T-helper 2 cell treated with Interferon-gamma antibody and Interleukin-4, amounts not matched to agents 5 μg/mL and 100 μg/mL, for 36 hours (primary cell): Measurements from ENCODE around the gene BABAM2.

Experiments used
- DNase-seq: peaks from one replicate; pipeline ENCODE4 v3.0.0; 2021; ENCODE audit warnings: low spot score
- H3K27ac Mint-ChIP-seq: one replicate; pipeline ENCODE4 v1.8.0; 2021; ENCODE audit warnings: mild to moderate bottlenecking, mixed read lengths
- H3K27me3 Mint-ChIP-seq: one replicate; pipeline ENCODE4 v1.8.0; 2021; ENCODE audit warnings: low read depth, mixed read lengths
- H3K36me3 Mint-ChIP-seq: one replicate; pipeline ENCODE4 v1.8.0; 2021; ENCODE audit warnings: low read depth, mixed read lengths
- H3K4me1 Mint-ChIP-seq: one replicate; pipeline ENCODE4 v1.8.0; 2021; ENCODE audit warnings: low read depth, mixed read lengths
- H3K4me3 Mint-ChIP-seq: one replicate; pipeline ENCODE4 v1.8.0; 2022; ENCODE audit warnings: mild to moderate bottlenecking, moderate library complexity, mixed read lengths
- H3K9me3 Mint-ChIP-seq: one replicate; pipeline ENCODE4 v1.8.0; 2021; ENCODE audit warnings: mixed read lengths

The BABAM2 gene

DNA sequence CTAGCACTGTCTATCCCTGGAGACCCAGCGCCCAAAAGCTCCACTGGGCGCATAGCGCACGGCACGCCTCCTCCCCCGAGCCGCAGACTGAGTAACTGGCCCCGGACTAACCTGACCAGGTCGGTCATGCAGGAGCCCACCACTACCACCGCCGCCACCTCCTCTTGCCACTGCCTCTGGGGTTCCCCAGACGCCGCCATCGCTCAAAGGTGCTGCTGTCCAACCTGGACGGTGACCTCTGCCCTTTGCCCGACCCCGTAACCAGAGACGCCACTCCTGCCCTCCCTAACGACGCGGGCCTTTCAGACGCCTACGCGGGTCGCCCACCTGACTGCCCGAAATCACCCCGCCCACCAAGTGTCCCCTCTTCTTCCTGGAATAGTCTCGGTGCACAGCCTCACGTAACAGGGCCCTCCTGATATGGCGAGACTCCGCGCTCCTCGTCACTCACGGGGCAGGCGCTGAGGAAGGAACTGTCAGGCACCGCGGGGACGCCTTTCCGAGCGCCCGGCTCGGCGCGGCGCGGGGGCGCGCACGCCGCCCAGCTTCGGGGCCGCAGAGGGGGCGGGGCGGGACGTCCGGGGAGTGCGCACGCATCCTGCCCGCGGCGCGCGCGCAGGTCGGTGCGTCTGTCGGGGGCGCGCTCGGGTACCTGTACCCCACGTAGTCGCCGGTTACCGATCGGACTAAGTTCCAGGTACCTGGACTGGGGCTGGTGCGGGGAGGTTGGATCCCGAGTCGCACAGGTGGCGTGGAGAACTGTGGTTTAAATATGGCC lies at the start of gene BABAM2, which contains the start of gene RBKS:
BABAM2 (plus strand) TSS at position 584 of the 778 bp plus-strand sequence. CDS start 3,828 bp downstream, outside the sequence.
RBKS (minus strand) TSS at position 242 of the 778 bp plus-strand sequence; CDS start at position 200, 42 bp downstream.
- Mint-ChIP-seq H3K4me3 (peak within 1 kb of the TSS; percentile 99), H3K36me3 (peaks cover 19% of the 10 kb centered on the region), H3K9me3 (no peaks in the 10 kb centered on the region), H3K27ac (peak within 1 kb of the TSS; percentile 100), H3K27me3 (peaks cover 4% of the 10 kb centered on the region), H3K4me1 (peaks cover 46% of the 10 kb centered on the region)
- peak; percentile 90 for DNase-seq

DNA sequence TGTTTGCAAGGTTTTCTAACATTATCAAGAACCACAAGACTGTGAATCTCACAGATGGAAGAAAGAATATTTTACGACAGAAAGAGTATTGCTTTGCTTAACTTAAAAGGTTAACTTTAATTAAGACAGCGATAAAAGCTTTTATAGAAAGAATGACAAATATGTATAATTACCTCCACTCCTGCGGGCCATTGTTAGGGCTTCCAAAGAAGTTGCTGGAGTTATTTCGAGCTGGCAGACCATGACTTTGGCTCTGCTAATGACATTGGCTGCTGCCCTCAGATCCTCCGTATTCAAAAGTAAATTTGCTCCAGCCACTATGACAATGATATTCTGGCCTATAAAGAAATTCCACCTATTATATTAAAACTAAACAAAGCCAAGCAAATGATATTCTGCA lies 47.6 kb upstream of the BABAM2 start:
- DNase-seq = no peak
- no peaks in the 10 kb centered on the region for H3K9me3 Mint-ChIP-seq
- peaks cover 7% of the 10 kb centered on the region for H3K27me3 Mint-ChIP-seq
- H3K4me1 Mint-ChIP-seq = no peaks in the 10 kb centered on the region
- no peak overlapping the region for H3K27ac Mint-ChIP-seq
- no peaks in the 10 kb centered on the region for H3K36me3 Mint-ChIP-seq
- H3K4me3 Mint-ChIP-seq = no peak overlapping the region

DNA sequence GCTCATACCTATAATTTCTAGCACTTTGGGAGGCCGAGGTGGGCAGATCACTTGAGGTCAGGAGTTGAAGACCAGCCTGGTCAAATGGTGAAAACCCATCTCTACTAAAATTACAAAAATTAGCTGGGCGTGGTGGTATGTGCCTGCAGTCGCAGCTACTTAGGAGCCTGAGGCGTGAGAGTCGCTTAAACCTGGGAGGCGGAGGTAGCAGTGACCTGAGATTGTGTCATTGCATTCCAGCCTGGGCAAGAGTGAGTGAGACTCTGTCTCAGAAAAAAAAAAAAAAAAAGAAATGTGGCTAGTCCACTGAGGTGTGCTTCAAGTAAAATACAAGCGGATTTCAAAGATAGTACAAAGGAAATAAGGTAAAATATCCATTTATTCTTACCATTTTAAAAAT lies 46.5 kb upstream of the BABAM2 start:
- Mint-ChIP-seq H3K27me3 (peaks cover 7% of the 10 kb centered on the region), H3K27ac (no peak overlapping the region), H3K4me1 (no peaks in the 10 kb centered on the region), H3K36me3 (no peaks in the 10 kb centered on the region), H3K4me3 (no peak overlapping the region), H3K9me3 (no peaks in the 10 kb centered on the region)
- DNase-seq = no peak

DNA sequence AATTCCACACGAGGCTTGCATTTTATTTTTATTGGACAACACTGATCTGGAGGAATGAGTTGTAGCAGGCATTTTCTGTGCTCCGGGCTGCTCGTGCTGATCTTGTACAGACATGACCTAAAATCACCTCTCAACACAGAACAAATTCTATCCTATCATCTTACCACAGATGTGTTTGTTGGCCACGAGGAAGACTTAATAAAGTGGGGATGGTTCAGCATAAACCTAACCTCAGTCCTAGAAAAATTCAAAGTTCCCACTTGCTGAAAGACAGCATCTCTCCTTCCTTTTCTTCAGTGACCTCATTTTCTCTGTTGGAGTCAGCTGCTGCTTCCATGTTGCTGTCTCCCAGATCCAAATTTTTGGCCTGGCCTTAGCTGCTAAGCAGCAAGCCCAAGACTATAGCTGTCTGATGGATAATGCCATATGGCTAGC lies 45.7 kb upstream of the BABAM2 start:
- H3K27me3 Mint-ChIP-seq = peaks cover 7% of the 10 kb centered on the region
- no peak for DNase-seq
- no peaks in the 10 kb centered on the region for H3K4me1 Mint-ChIP-seq
- H3K27ac Mint-ChIP-seq = no peak overlapping the region
- no peak overlapping the region for H3K4me3 Mint-ChIP-seq
- H3K9me3 Mint-ChIP-seq = no peaks in the 10 kb centered on the region
- H3K36me3 Mint-ChIP-seq = no peaks in the 10 kb centered on the region

DNA sequence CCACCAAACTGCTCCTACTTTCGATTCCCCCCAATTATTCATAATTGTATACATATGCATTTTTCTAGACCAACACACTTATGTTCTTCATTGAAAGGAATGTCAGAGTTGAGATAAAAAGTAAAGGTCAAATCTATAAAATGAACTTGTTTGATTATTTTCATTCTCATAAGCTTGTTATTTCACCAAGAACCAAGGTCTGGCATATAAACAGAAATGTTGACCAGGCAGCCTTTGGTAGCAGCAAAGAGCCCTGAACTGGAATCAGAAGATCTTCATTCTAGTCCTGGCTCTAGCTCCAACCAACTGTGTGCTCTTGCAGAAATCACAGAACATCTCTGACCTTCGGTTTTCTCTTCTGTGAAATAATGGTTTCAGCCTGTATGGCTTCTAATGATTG lies 43.2 kb upstream of the BABAM2 start:
- no peaks in the 10 kb centered on the region for H3K9me3 Mint-ChIP-seq
- peaks cover 2% of the 10 kb centered on the region for H3K27me3 Mint-ChIP-seq
- H3K27ac Mint-ChIP-seq = no peak overlapping the region
- H3K36me3 Mint-ChIP-seq = no peaks in the 10 kb centered on the region
- no peaks in the 10 kb centered on the region for H3K4me1 Mint-ChIP-seq
- DNase-seq = no peak
- H3K4me3 Mint-ChIP-seq = no peak overlapping the region

DNA sequence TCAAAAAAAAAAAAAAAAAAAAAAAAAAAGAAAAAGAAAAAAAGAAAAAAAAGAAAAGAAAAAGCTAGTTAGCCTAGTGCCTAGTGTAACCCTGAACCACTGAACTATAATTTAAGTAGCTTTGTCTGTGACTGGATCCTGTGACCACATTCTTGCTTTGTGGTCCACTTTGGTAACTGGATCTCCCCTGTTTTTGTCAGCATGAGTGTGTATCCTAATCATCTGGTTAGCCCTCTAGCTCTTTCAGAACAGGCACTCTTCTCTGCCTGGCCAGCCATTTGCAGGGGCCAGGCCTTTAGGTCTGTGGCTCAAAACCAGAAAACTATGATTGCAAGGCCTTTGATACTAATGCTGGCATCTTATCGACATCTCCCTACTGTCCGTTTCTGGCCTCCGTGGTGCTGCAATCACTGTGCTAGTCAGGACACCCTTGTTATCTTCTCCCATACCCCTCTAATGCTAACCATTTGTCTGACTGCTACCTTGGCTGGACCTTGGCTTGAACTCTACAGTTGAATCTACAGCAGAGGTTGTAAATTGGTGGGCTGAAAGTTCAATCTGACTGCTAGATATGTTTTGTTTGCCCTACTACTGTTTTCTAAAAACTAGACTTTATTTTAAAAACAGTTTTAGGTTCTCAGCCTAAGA lies 40.8 kb upstream of the BABAM2 start:
- Mint-ChIP-seq H3K4me3 (no peak overlapping the region), H3K9me3 (no peaks in the 10 kb centered on the region), H3K4me1 (no peaks in the 10 kb centered on the region), H3K27me3 (no peaks in the 10 kb centered on the region), H3K27ac (no peak overlapping the region), H3K36me3 (no peaks in the 10 kb centered on the region)
- DNase-seq = no peak

DNA sequence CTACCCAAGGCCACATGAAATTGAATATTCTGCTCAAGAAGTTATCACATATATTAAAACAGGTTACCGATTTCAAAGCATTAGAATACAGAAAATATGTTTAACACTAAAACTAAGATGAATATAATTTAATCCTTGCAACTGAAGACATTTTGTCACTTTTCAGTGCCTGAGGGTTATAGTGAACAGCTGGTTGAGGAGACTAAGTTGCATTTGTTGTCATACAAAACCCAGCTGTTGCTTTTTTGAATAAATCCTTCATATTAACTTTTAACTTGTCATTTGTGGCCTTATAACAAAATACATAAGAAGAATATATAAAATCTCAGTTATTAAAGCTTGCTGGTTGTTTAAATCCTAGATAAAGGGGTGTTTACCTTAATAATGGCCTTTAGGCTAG lies 37.8 kb upstream of the BABAM2 start:
- Mint-ChIP-seq H3K27ac (no peak overlapping the region), H3K9me3 (peaks cover 3% of the 10 kb centered on the region), H3K4me1 (no peaks in the 10 kb centered on the region), H3K27me3 (no peaks in the 10 kb centered on the region), H3K4me3 (no peak overlapping the region), H3K36me3 (no peaks in the 10 kb centered on the region)
- no peak for DNase-seq

DNA sequence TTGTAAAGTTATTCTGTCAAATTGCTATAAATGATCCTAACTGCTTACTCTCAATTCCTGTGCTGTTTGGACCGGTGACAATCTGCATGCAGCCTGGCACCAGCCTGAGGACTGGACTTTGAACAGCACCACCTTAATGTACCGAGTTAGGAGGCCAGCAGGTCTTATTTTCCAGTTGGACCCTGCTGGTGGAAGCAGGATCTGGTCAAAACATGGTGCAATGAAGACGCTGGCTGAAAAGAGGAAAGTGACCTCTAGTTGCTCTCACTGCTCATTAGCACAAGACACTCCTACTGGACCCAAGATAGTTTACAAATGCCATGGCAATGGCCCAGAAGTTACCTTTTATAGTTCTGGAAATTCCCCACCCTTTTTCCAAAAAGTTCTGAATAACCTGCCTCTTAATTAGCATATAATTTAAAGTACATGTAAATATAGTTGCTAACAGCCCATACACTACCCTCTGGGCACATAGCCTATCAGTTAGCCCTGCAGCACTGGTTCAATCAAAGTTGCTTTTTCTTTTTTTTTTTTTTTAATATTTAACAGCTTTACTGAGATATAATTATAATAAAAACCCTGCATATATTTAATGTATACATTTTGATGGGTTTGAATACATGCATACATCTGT lies 36.2 kb upstream of the BABAM2 start:
- peaks cover 4% of the 10 kb centered on the region for H3K4me1 Mint-ChIP-seq
- peaks cover 15% of the 10 kb centered on the region for H3K9me3 Mint-ChIP-seq
- no peak overlapping the region for H3K27ac Mint-ChIP-seq
- no peak for DNase-seq
- no peaks in the 10 kb centered on the region for H3K27me3 Mint-ChIP-seq
- H3K4me3 Mint-ChIP-seq = no peak overlapping the region
- H3K36me3 Mint-ChIP-seq = peaks cover 2% of the 10 kb centered on the region

DNA sequence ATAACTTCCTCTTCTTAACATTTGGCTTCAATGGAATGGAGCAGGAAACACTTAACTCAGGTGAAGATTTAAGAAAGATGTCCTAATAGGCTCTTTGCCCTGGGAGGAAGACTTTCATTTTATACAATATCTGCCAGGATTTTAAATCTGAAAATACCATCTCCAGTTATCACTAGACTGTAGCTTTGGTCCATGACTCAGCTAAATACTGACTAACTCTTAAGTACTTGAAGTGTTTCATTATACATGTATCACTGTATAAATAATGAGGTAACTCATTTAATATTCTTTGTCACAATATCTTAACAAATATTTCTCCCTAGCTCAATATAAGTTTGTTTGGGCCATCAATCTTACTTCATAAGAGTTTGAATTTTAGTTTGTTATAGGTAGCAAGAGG lies 35.1 kb upstream of the BABAM2 start:
- peaks cover 4% of the 10 kb centered on the region for H3K4me1 Mint-ChIP-seq
- H3K4me3 Mint-ChIP-seq = no peak overlapping the region

DNA sequence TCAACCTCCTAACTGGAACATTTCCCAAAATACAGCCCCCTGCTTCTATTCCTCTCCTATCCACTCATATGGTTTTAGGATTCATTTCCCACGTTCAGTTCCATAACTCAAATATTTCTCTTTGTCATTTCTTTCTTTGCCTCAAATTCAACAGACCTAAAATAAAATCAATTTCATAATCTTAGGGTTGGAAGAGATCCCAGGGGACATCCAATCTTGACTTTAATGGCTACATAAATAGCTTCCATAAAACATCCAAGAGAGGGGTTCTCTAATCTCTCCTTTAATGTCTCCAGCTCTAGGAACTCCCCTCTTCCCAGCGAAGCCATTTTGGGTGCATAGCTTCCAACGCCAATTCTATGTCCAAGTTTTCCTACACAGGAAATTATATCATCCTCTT lies 34.1 kb upstream of the BABAM2 start:
- H3K4me3 Mint-ChIP-seq = no peak overlapping the region
- no peak overlapping the region for H3K27ac Mint-ChIP-seq
- DNase-seq = no peak
- H3K27me3 Mint-ChIP-seq = no peaks in the 10 kb centered on the region
- H3K36me3 Mint-ChIP-seq = peaks cover 2% of the 10 kb centered on the region
- H3K4me1 Mint-ChIP-seq = peaks cover 4% of the 10 kb centered on the region
- peaks cover 15% of the 10 kb centered on the region for H3K9me3 Mint-ChIP-seq

More for the DNA sequence above, 35.1 kb upstream of the BABAM2 start:
- Mint-ChIP-seq H3K36me3 (peaks cover 2% of the 10 kb centered on the region), H3K27me3 (no peaks in the 10 kb centered on the region), H3K27ac (no peak overlapping the region), H3K9me3 (peaks cover 15% of the 10 kb centered on the region)
- no peak for DNase-seq

DNA sequence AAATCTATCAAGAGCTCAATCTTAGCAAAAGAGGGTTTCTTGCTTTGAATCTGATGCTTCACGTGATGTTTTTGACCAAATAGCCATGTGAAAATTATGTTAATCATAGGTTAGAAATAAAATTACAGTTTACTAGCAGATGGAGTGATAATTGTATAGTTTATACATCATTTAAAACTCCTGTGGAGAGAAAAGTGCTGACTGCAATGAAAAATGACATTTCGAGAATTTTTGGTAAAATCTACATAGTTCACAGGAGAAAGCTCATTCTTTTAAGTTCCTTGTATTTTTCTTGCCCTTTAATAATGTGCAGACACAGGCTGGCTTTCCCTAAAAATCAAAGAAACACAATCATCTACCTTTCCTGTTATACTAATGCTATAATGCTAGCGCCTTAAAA lies 33.6 kb upstream of the BABAM2 start:
- Mint-ChIP-seq H3K9me3 (peaks cover 15% of the 10 kb centered on the region), H3K27ac (no peak overlapping the region), H3K4me1 (peaks cover 4% of the 10 kb centered on the region), H3K27me3 (no peaks in the 10 kb centered on the region), H3K36me3 (peaks cover 2% of the 10 kb centered on the region), H3K4me3 (no peak overlapping the region)
- DNase-seq = no peak

DNA sequence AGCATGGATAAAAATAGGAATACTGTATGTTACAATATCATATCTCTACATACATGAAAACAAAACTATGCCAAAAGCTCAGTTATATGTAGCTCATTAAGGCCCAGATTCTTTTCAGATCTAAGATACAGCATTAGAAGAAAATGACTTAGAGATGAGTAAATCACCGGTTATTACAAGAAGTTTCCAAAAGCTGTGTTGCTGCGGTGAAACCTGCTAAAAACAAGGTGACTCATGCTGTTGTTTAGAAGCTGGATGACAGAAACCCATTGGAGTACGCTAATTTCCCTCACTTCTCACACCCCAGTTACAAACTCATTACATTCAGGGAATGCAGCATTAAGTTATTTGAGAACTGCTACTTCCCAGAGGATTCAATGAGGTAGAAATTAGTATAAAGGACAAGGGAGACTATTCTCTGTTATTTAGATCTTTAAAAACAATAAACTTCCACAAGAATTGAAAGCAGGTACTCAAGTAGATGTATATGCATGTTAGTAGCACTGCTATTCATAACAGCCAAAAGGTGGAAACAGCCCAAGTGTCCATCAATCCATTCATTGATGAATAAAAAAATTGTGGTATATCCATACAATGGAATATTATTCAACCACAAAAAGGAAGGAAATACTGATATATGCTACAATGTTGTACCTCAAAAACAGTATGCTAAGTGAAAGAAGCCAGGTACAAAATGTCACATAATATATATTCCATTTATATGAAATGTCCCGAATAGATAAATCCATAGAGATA lies 32.9 kb upstream of the BABAM2 start:
- Mint-ChIP-seq H3K4me1 (peaks cover 4% of the 10 kb centered on the region), H3K27me3 (no peaks in the 10 kb centered on the region), H3K9me3 (peaks cover 15% of the 10 kb centered on the region), H3K4me3 (no peak overlapping the region), H3K27ac (no peak overlapping the region), H3K36me3 (peaks cover 2% of the 10 kb centered on the region)
- peak; percentile 13 for DNase-seq

DNA sequence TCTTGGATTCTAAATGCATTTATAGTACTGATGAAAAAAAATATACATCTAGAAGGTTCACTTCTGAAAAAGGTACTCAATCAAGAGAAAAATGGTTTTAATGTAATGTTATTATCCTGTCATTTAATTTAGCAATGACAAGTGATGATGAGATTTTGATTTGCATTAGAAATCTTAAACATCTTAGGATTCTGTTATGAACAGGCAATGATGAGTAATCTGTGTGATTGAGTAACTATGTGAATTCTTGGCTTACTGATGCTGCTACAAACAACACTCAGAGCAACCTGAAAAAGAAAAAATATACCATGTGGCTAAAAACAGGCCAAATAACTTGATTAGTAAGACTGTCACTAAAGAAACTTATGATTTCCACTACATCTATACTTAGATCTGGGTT lies 30.4 kb upstream of the BABAM2 start:
- Mint-ChIP-seq H3K9me3 (peaks cover 15% of the 10 kb centered on the region), H3K4me1 (peaks cover 6% of the 10 kb centered on the region), H3K27ac (no peak overlapping the region), H3K27me3 (no peaks in the 10 kb centered on the region), H3K36me3 (peaks cover 2% of the 10 kb centered on the region), H3K4me3 (no peak overlapping the region)
- DNase-seq = no peak
